Measurements from ENCODE around the gene CCDC188.

CCDC188 gene

GRCh38 chr22:20143883-20144665 lies 6.8 kb downstream of the CCDC188 start:
- ChIA-PET CTCF (interaction anchor here (0.6 to 1.1 kb wide), 2 partner anchors 8 to 13 kb away, joined by 3 read pairs; no protein-coding TSS in a partner anchor), POLR2A (no interaction called here)
- no peak overlapping the region for H3K27ac ChIP-seq (ENCODE audit: extremely low read depth, low read depth, low read length)
- TF ChIP-seq ZBTB17 (tag by site-specific recombination; IDR thresholded peaks at IDR 0.05), result no peak
- TF ChIP-seq ZNF660 (tag by site-specific recombination; IDR thresholded peaks at IDR 0.05), result no peak
- no peak for TF ChIP-seq ZSCAN23 (tag by site-specific recombination; IDR thresholded peaks at IDR 0.05)
- TF ChIP-seq PRDM10 (tag by site-specific recombination; IDR thresholded peaks at IDR 0.05), result no peak
- no peak for TF ChIP-seq ZNF473 (tag by site-specific recombination; IDR thresholded peaks at IDR 0.05)
- no peaks in the 10 kb centered on the region for H3K9me3 ChIP-seq (ENCODE audit: control insufficient read depth, insufficient read depth, low read depth, low read length)
- H3K36me3 ChIP-seq (ENCODE audit: control insufficient read depth in 2 of 2, insufficient read depth in 1 of 2, low read length in 2 of 2), result peaks cover 0 to 59% of the 10 kb centered on the region in 2 experiments; a peak in 1 of 3 replicates
- no peaks in the 10 kb centered on the region for H3K4me1 ChIP-seq (ENCODE audit: control insufficient read depth, insufficient read depth, low read length)
- H3K4me3 ChIP-seq (ENCODE audit: low read depth, low read length), result no peak overlapping the region

GRCh38 chr22:20142711-20143621 lies 7.9 kb downstream of the CCDC188 start:
- Histone ChIP-seq H3K27ac (ENCODE audit: extremely low read depth, low read depth, low read length) (no peak overlapping the region), H3K4me3 (ENCODE audit: low read depth, low read length) (no peak overlapping the region), H3K36me3 (ENCODE audit: control insufficient read depth in 2 of 2, insufficient read depth in 1 of 2, low read length in 2 of 2) (peaks cover 0 to 62% of the 10 kb centered on the region in 2 experiments; a peak in 1 of 3 replicates), H3K9me3 (ENCODE audit: control insufficient read depth, insufficient read depth, low read depth, low read length) (no peaks in the 10 kb centered on the region), H3K4me1 (ENCODE audit: control insufficient read depth, insufficient read depth, low read length) (no peaks in the 10 kb centered on the region; the same call in 1 of the 2 replicates)
- TF ChIP-seq ZXDB (tag by site-specific recombination; IDR thresholded peaks at IDR 0.05) (no peak), GLIS2 (tag by site-specific recombination; IDR thresholded peaks at IDR 0.05) (peak; percentile 27; the same call in 1 of the 2 replicates)
- POLR2A ChIA-PET, result no interaction called here
- CTCF ChIA-PET, result interaction anchor here (0.6 to 0.7 kb wide), 3 partner anchors 9 to 254 kb away, joined by 3 read pairs; no protein-coding TSS in a partner anchor

GRCh38 chr22:20141186-20142077 lies 9.4 kb downstream of the CCDC188 start:
- CTCF ChIA-PET, result interaction anchor here (0.7 kb wide), 1 partner anchor 31 kb away, joined by 3 read pairs; no protein-coding TSS in a partner anchor
- H3K36me3 ChIP-seq (ENCODE audit: control insufficient read depth in 2 of 2, insufficient read depth in 1 of 2, low read length in 2 of 2), result peaks cover 0 to 66% of the 10 kb centered on the region in 2 experiments; a peak in 1 of 3 replicates
- H3K4me3 ChIP-seq (ENCODE audit: low read depth, low read length), result no peak overlapping the region
- POLR2A ChIA-PET, result no interaction called here
- no peaks in the 10 kb centered on the region; the same call in 1 of the 2 replicates for H3K4me1 ChIP-seq (ENCODE audit: control insufficient read depth, insufficient read depth, low read length)
- H3K27ac ChIP-seq (ENCODE audit: extremely low read depth, low read depth, low read length), result no peak overlapping the region
- H3K9me3 ChIP-seq (ENCODE audit: control insufficient read depth, insufficient read depth, low read depth, low read length), result no peaks in the 10 kb centered on the region
- TF ChIP-seq GLIS1 (tag by site-specific recombination; IDR thresholded peaks at IDR 0.05) (0 out of 2 replicates have a peak, but pooled peaks have one; percentile 10), ZNF600 (tag by site-specific recombination; IDR thresholded peaks at IDR 0.05) (no peak), ZNF843 (tag by site-specific recombination; IDR thresholded peaks at IDR 0.05) (no peak), ZNF24 (tag by site-specific recombination; IDR thresholded peaks at IDR 0.05) (no peak), ZSCAN18 (tag by site-specific recombination; IDR thresholded peaks at IDR 0.05) (no peak), GLIS2 (tag by site-specific recombination; IDR thresholded peaks at IDR 0.05) (0 out of 2 replicates have a peak, but pooled peaks have one; percentile 36), ZNF624 (tag by site-specific recombination; IDR thresholded peaks at IDR 0.05) (no peak), ZNF692 (tag by site-specific recombination; IDR thresholded peaks at IDR 0.05) (no peak), ZNF2 (tag by site-specific recombination; IDR thresholded peaks at IDR 0.05) (no peak), ZNF514 (tag by site-specific recombination; IDR thresholded peaks at IDR 0.05) (no peak), ZFP41 (tag by site-specific recombination; IDR thresholded peaks at IDR 0.05; ENCODE audit: borderline replicate concordance) (no peak), ZNF214 (tag by site-specific recombination; IDR thresholded peaks at IDR 0.05; ENCODE audit: borderline replicate concordance) (no peak), ZNF140 (tag by site-specific recombination; IDR thresholded peaks at IDR 0.05) (no peak), ZNF311 (tag by site-specific recombination; IDR thresholded peaks at IDR 0.05; ENCODE audit: borderline replicate concordance) (no peak)
